Fibroblast of lung (primary cell): ENCODE data around the gene CCDC171.

Source experiments
- EZH2 ChIP-seq: IDR thresholded peaks from 2 replicates; pipeline ENCODE4 v1.5.1; 2012; ENCODE audit warnings: low read length, control low read depth, mild to moderate bottlenecking; ENCODE audit errors: missing control alignments
- TF ChIP-seq, protein P1 (sequence below), 2 donors: IDR thresholded peaks in 1 of 2; conservative IDR thresholded peaks in 1 of 2; 1 replicate in 1 of 2; 2 replicates in 1 of 2; pipeline ENCODE4 v1.5.1; 2011 to 2012; ENCODE audit warnings: low read length in 2 of 2, control low read depth in 1 of 2, inconsistent platforms in 1 of 2, low read depth in 1 of 2, mild to moderate bottlenecking in 1 of 2

DNA sequence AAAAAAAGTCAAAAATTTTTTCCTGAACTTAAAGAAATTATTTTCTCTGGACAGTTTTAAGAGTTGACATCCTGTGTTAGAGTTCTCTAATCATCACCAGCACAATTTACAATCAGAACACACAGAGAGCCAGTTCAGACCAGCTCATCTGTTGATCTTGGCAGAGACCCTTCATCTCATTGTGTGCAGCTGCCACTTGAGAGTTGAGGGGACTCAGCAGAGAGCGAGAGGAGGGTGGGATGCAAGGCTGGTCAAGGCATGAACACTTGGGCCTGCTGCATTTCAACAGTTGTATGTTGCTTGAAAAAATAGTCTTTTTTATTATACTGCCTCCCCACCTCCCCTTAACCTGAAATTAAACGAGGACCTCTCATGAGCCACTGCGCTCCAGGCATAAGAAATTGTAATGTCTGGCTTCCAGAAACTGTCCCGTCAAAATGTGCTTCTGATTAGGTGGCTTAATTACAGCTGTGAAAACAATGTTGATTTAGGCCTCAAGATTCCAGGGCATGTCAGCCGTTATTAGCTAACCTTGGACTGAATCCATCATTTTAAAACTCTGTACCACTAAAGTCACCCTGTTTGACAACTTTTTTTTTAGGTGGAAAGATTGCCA lies 383.6 kb downstream of the CCDC171 start:
- TF ChIP-seq, protein P1, sequence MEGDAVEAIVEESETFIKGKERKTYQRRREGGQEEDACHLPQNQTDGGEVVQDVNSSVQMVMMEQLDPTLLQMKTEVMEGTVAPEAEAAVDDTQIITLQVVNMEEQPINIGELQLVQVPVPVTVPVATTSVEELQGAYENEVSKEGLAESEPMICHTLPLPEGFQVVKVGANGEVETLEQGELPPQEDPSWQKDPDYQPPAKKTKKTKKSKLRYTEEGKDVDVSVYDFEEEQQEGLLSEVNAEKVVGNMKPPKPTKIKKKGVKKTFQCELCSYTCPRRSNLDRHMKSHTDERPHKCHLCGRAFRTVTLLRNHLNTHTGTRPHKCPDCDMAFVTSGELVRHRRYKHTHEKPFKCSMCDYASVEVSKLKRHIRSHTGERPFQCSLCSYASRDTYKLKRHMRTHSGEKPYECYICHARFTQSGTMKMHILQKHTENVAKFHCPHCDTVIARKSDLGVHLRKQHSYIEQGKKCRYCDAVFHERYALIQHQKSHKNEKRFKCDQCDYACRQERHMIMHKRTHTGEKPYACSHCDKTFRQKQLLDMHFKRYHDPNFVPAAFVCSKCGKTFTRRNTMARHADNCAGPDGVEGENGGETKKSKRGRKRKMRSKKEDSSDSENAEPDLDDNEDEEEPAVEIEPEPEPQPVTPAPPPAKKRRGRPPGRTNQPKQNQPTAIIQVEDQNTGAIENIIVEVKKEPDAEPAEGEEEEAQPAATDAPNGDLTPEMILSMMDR (conservative IDR thresholded peaks at IDR 0.05 in 1 of 2, IDR thresholded peaks at IDR 0.05 in 1 of 2; ENCODE audit: low read depth in 1 of 2, low read length in 2 of 2) = no peak
- no peak for TF ChIP-seq EZH2
